ENCODE results near the gene PRSS21. TPM values are rescaled to one million over a fixed set of nuclear protein-coding genes. Genes with fewer than 3 reads are reported as not detected.

Gene PRSS21
- polyA plus RNA-seq, 3 donors, result 0.30 to 0.49 TPM; not detected in 1

DNA sequence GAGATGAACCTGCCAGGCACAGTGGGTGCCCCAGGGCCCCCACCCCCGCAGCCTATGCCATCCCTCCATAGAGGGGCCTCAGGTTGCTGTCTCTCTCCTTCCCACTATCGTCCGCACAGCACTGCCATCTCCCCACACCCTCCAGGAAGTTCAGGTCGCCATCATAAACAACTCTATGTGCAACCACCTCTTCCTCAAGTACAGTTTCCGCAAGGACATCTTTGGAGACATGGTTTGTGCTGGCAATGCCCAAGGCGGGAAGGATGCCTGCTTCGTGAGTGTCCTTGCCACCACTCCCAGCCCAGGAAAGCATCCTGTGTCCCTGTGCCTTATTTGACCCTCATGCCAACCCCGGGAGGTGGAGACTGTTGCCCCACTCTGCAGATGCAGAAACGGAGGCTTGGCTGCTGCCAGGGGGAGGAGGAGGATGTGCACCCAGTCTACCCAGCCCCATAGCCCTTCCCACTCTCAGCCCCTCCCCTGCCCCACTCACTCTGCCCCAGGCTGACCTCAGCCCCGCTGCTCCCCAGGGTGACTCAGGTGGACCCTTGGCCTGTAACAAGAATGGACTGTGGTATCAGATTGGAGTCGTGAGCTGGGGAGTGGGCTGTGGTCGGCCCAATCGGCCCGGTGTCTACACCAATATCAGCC, 3.9 kb downstream of the PRSS21 start:
- no peak for DNase-seq (ENCODE audit: extremely low read depth in 1 of 11, low read depth in 9 of 11, low spot score in 4 of 11)

DNA sequence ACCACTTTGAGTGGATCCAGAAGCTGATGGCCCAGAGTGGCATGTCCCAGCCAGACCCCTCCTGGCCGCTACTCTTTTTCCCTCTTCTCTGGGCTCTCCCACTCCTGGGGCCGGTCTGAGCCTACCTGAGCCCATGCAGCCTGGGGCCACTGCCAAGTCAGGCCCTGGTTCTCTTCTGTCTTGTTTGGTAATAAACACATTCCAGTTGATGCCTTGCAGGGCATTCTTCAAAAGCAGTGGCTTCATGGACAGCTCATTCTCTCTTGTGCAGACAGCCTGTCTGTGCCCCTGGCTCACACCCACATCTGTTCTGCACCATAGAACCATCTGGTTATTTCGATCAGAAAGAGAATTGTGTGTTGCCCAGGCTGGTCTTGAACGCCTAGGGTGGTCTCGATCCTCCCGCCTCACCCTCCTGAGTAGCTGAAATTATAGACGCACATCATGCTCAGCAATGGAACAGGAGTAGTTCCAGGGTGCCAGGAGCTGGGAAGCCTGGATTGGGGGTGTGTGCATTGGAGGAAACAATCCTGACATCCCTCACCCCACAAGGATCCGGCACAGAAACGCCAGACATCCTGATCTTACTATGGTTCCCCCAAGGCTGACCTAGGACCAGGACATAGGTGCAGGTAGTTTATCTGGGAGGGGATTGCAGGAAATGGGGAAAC, 4.6 kb downstream of the PRSS21 start:
- no peak for DNase-seq (ENCODE audit: extremely low read depth in 1 of 11, low read depth in 9 of 11, low spot score in 4 of 11)

DNA sequence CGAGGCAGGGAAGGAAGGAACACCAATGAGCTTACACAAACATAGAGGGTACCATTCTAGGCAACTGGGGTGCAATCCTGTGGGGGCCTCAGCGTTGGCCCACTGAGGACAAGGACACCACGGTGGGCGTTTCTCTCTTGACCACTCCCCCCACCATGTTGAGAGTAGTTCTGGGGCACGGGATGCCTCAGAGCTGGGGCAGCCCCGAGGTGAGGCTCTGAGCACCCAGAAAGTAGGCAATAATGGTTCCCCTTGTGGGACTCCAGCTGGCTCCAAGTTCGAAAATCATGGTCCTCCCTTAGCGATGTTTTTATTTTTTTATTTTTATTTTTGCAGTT, 5.1 kb downstream of the PRSS21 start:
- DNase-seq (ENCODE audit: extremely low read depth in 1 of 11, low read depth in 9 of 11, low spot score in 4 of 11), result no peak

DNA sequence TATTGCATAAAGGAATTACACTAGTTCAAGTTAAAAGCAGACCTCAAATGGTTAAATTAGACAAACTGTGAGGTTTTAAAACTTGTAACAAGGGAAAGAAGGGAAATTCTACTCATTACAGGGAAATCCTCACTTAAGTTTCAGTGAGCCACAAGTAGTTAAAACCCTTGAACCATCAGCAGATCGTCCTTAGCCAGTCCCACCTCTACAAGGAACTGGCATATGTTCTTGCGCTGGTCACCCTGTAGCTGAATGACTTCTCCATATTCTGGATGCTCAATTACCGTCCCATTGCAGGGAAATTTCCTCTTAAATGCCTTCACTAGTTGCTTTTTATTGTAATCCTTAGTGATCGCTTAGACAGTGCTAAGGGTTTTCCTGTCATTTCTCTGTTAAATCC, 5.5 kb downstream of the PRSS21 start:
- DNase-seq (ENCODE audit: extremely low read depth in 1 of 11, low read depth in 9 of 11, low spot score in 4 of 11), result no peak

DNA sequence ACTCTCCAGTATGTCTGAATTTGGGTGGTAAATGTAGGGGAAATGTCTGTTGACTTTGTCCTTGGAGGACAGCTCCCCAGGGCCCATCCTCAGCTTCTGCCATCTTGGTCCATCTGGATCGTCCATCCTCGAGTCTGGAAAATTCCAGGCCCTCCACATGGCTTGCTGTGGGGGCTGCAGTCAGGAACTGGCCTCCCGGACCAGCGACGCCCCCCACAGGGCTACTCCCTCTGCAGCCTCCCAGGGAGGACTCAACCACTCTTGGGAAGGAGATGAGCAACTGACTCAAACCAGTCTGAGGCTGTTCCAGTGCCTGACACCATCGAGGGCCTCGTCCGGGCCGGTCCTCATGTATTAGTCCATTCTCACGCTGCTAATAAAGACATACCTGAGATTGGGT, 7.6 kb downstream of the PRSS21 start:
- DNase-seq (ENCODE audit: extremely low read depth in 1 of 11, low read depth in 9 of 11, low spot score in 4 of 11), result no peak

DNA sequence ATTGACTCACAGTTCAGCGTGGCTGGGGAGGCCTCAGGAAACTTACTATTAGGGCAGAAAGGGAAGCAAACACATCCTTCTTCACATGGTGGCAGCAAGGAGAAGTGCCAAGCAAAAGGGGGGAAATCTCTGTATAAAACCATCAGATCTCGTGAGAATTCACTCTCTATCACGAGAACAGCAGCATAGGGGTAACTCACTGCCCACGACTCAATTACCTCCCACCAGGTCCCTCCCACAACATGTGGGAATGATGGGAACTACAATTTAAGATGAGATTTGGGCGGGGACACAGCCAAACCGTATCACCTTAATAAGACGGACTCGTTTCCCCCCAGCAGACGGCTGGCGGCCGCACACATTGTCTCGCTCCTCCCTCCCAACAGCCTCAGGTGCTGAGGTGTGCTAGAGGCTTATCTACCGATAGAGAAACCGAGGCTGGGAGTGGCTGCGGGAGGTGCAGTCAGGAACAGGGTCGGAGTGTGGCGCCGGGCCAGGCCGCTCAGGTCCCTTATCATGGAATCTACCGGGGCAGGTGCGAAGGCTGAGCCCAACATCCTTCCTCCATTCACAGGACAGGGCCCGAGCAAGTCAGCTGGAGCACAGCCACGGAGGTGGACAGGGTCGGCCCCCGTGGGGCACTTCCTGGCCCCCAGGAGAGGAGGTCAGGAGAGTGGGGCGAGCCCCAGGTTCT, 8.2 kb downstream of the PRSS21 start:
- no peak for DNase-seq (ENCODE audit: extremely low read depth in 1 of 11, low read depth in 9 of 11, low spot score in 4 of 11)

DNA sequence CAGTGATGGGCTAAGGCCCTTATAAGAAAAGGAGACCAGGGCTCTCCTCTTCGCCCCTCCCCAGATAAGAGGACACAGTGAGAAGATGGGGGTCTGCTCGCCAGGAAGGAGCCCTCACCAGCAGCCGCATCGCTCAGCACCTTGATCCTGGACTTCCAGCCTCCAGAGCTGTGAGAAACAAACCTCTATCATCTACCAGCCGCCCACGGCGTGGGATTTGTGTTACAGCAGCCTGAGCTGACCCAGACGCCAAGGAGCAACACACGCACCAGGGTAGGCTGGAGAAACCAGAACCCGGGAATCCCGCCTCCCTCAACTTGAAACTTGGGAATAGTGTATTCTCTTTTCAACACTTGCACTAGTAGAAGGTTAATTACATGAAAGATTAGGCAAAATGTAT, 8.9 kb downstream of the PRSS21 start:
- DNase-seq (ENCODE audit: extremely low read depth in 1 of 11, low read depth in 9 of 11, low spot score in 4 of 11), result no peak

DNA sequence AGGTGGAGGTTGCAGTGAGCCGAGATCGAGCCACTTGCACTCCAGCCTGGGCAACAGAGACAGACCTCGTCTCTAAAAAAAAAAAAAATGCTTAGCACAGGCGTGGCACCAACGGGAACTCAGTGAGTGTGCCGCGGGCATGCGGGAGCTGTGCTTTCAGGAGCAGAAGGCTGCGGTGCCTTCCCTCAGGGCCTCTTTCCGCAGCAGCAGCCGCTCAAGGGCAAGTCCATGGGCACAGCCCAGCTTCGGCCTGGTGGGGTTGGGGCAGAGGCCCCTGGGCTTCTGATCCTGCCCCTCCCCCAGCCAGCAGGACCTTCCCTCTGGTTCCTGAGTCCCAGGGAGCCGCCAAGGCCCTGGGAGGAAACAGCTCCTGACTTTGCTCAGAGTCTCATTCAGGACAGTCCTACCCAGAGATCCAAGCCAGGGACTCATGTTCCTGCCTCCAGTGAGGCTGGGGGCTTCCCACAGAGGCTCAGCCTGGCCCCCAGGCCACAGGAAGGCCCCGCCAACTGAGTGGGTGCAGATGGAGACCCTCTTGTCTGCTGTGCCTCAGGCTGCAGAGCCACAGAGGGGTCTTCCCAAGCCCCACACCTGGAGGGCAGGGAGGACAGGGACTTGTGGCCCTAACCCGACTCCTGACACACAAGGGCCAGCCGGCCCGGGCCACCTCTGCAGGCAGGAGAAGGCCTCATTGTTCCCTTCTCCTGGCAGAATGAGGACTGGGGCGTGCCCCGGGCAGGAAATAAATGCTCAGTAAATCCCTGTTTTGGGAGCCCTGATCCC, 9.7 kb downstream of the PRSS21 start:
- DNase-seq (ENCODE audit: extremely low read depth in 1 of 11, low read depth in 9 of 11, low spot score in 4 of 11), result no peak

DNA sequence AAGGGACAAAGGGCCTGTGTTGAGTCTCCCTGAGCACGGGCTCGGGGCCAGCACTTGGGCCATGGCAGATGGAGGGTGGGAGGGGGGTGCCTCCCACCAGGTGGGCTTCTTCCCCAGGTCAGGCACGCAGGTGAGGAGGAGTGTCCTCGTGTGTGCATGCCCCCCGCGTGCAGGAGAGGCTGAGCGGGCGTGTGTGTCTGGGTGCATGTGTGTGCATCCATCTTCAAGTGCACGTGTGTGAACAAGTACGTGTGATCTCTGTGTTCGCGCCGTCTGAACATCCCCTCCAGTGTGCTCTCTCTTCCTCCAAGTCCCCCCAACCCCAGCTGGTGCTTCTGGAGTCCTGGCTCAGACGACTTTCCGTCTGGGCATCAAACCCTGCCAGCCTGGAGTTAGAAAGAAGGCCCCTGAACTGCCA, 10.3 kb downstream of the PRSS21 start:
- no peak for DNase-seq (ENCODE audit: extremely low read depth in 1 of 11, low read depth in 9 of 11, low spot score in 4 of 11)

DNA sequence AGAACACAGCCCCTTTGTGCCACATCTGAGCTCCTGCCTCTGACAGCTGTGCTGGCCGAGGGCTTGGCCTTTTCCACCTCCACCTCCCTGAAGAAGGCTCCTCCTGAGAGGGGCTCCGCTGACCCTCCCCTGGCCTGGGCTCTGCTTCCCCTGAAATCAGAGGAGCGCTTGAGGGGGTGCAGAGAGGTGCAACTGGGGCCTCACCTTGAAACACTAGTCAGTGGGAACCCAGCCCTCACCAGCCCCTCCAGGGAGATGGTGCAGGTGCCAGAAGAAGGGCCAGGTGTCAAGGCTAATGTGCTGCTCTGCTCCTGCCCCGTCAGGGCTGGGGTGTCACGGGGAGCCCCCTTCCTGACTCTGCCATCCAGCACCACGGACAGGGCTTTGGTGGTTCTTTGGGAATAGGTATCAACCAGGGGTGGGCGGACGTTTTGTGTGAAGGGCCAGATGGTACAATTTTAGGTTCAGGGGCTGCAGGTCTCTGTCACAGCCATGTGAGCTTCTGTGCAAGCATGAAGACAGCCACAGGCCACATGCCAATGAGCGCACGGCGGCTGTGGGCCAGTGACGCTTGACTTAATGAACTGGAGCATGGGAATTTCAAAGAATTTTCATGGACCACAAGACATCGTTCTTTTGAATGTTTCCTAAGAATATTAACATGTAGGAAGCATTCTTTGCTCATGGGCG, 10.9 kb downstream of the PRSS21 start:
- no peak for DNase-seq (ENCODE audit: extremely low read depth in 1 of 11, low read depth in 9 of 11, low spot score in 4 of 11)

DNA sequence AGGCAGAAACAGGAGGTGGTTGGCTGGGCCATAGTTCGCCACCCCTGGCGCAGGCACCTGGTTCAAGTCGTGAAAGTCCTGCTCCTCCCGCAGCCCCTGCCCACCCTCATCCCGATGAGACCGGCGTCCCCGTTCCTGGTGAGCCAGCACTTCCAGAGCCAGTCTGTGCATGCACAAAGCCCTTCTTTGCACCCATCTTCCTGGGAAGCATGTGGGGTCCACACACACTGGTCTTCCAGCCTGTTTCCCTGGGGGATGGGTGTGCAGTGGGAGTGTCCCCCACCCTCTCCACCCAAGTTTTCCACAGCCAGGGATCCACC, 11.4 kb downstream of the PRSS21 start:
- DNase-seq (ENCODE audit: extremely low read depth in 1 of 11, low read depth in 9 of 11, low spot score in 4 of 11), result no peak

DNA sequence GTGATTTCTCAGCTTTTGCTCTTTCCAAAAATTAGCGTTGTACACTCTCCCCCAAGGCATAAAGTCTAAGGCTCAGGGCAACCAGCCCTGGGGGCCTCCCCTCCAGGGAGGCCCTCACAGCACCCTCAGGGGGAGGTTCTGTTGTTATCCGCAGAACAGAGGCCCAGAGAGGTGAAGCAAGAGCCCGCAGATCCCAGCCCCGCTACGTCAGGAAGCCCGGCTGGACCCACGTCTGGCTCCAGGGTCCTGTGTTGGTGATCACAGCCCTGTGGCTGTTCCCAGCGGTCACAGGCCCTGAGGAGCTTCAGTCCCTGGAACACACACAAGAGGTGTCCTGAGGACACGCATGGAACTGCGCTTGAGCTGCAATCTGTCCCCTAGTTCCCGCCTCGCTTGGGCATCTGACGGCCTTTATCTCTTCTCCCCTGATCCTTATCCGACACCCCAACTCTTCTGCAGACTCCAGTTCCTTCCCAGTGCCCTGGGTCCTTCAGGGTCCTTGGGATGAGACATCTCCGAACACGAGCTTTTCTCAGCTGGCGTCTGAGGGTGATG, 11.9 kb downstream of the PRSS21 start:
- no peak for DNase-seq (ENCODE audit: extremely low read depth in 1 of 11, low read depth in 9 of 11, low spot score in 4 of 11)

DNA sequence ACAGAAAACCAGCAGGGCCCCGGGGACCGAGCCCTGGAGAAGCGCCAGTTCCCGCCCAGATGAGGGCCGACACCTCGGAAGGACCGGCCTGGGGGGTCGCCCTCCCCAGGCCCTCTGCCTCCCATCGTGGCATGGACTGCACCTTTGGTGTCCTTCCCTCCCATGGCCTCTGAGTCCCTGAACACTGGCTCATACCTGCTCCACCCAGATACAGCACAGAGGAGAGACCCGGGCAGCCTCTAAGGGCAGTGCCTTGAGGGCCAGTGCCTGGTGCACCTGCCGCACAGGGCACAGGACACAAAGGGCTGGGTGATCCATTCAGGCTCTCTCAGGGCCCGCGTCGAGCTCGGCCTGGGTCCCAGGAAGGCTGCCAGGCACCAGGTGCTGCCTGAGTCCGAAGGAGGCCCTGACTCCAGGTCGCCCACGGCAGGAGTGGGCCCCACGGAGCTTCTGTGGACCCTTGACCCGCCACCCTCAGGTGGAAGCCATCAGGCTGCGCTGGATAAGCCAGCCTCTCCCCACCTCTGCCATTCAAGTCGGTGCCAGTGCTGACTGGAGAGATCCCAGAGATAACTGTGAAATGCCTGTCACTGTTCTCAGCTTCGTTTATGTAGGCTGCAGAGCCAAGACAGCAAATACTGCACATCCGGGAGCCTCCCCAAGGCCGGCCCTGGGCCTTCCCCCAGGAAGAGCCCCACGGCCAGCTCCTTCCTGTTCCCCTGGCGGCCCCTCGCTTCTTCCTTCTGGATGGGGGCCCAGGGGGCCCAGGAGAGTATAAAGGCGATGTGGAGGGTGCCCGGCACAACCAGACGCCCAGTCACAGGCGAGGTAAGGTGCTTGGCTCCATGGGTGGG, 12.7 kb downstream of the PRSS21 start, which contains the start of gene ZG16B:
Gene ZG16B (plus strand): TSS at position 803 of the 854 bp plus-strand sequence. CDS start 139 bp downstream, outside the sequence.
- DNase-seq (ENCODE audit: extremely low read depth in 1 of 11, low read depth in 9 of 11, low spot score in 4 of 11), result no peak

DNA sequence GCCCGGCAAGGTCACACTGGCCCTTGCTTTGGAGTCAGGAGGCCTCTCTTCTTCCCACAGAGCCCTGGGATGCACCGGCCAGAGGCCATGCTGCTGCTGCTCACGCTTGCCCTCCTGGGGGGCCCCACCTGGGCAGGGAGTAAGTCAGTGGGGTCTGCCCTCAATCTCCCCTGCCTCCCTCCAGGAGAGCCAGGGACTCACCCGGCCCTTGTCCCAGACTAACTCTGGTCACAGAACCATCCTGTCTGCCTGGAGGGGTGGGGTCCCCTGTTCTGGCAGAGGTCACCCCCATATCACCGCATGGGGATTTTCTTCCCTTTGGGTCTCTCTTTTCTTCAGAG, 13.3 kb downstream of the PRSS21 start:
- DNase-seq (ENCODE audit: extremely low read depth in 1 of 11, low read depth in 9 of 11, low spot score in 4 of 11), result no peak

DNA sequence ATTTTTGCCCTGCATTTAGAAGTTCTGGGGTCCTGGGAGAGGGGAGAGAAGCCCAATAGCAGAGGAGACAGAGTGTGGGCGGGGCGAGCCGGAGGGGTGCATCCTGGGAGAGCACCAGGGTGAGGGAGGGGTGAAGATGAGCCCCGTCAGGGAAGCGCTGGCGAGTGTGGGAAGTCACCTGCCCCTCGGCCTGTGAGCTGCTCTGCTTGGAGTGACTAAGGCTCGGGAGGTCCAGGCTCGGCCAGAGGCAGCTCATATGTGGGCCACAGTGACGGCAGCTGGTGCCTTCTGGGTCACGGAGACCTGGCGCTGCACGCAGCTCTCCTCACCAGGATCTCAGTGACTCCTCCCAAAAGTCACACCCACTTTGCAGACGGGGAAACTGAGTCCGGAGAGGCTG, 14.2 kb downstream of the PRSS21 start:
- DNase-seq (ENCODE audit: extremely low read depth in 1 of 11, low read depth in 9 of 11, low spot score in 4 of 11), result no peak

DNA sequence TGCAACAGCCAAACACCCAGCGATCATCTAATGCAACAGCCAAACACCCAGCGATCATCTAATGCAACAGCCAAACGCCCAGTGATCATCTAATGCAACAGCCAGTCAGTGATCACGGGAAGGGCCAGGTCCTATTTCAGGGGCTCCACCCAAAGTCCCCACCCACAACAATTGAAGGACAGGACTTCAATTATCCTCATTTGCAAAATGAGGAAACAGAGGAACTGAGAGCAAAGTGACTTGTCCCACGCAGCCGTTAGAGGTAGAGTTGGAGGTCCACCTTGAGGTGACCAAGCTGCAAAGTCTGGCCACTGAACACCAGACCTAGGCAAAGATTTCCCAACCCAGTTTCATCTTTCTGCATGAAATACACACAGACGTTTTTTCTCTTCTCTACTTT, 16.7 kb downstream of the PRSS21 start:
- DNase-seq (ENCODE audit: extremely low read depth in 1 of 11, low read depth in 9 of 11, low spot score in 4 of 11), result no peak

DNA sequence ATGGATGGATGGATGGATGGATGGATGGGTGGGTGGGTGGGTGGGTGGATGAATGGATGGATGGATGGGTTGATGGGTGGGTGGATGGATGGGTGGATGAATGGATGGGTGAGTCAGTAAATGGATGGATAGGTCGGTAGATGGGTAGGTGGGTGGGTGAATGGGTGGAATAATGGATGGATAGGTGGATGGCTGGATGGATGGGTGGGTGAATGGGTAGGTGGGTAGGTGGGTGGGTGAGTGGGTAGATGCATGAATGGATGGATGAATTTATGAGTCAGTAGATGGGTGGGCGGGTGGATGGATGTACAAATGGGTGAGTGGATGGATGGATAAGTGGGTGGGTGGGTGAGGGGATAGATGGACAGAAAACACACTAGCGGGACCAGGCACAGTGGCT, 17.9 kb downstream of the PRSS21 start:
- DNase-seq (ENCODE audit: extremely low read depth in 1 of 11, low read depth in 9 of 11, low spot score in 4 of 11), result no peak

Measured in renal cortex interstitium (tissue), 11 donors.